ENCODE measurements around the gene RDH12. TPM values are rescaled to one million over a fixed set of nuclear protein-coding genes. Genes with fewer than 3 reads are reported as not detected.
A peak's percentile ranks its signal among the peaks of the same experiment; 100 is the strongest.

Gene RDH12
- total and polyA plus RNA-seq, 9 of the 15 experiments (the other 6 are each of a cell fraction or from before 2014, with no cell fraction given), result 0.03 to 0.29 (median 0.07) TPM; not detected in 2

DNA sequence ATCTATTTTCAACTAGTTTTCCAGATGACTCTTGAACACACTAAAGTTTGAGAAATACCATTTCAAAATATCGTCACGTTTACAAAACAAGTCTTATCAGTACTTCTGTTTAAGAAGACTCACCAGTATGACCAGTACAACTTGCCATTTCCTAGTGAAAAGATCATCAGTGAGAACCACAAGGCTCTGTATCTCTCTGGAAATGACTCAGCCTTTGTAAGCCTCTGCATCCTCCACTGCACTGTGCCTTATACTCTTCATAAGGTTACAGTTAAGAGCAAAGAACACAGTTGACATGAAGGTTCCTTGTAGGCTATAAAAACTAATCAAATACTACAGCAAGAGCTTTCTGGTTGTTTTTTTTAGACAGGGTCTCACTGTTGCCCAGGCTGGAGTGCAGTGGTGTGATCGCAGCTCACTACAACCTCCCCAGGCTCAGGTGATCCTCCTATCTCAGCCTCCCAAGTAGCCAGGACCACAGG is 21.5 kb upstream of the RDH12 start:
- Histone ChIP-seq H3K4me2 (ENCODE audit: insufficient read depth, low read length) (peak overlapping the region; percentile 51), H3K4me1 (replicated peaks in 1 of 2; ENCODE audit: control insufficient read depth in 2 of 2, insufficient read depth in 2 of 2, low read length in 2 of 2) (peaks cover 18 to 38% of the 10 kb centered on the region in 2 experiments), H3K9me1 (ENCODE audit: control insufficient read depth, insufficient read depth, low read length) (no peaks in the 10 kb centered on the region), H2AFZ (ENCODE audit: low read depth, low read length) (no peak overlapping the region), H3K9me3 (replicated peaks; ENCODE audit: control insufficient read depth, insufficient read depth, low read depth, low read length) (no peaks in the 10 kb centered on the region), H3K79me2 (ENCODE audit: control insufficient read depth, insufficient read depth, low read length) (peaks cover 33% of the 10 kb centered on the region), H3K36me3 (ENCODE audit: control insufficient read depth, insufficient read depth, low read length) (peaks cover 82% of the 10 kb centered on the region), H3K9ac (ENCODE audit: insufficient read depth in 1 of 2, low read depth in 2 of 2, low read length in 2 of 2) (peak overlapping the region; percentile 26 to 48; a peak in 2 of 4 replicates), H3K27ac (ENCODE audit: extremely low read depth, low read depth, low read length) (peak overlapping the region; percentile 82), H4K20me1 (replicated peaks; ENCODE audit: control insufficient read depth, insufficient read depth, low read length) (no peaks in the 10 kb centered on the region), H3K4me3 (no peak overlapping the region), H3K27me3 (ENCODE audit: control insufficient read depth in 2 of 2, insufficient read depth in 2 of 2, low read length in 2 of 2) (no peaks in the 10 kb centered on the region)
- in situ Hi-C loops (cut with MboI) (no loop called here), intact Hi-C loops (cut with micrococcal nuclease) (no loop called here)
- CTCF ChIA-PET (ENCODE audit: low intra/inter-chr PET ratio), result no interaction called here
- POLR2A ChIA-PET, result interaction anchor here (0.7 to 1.8 kb wide), 6 partner anchors 10 to 306 kb away, joined by 3 to 6 read pairs (median 3); partner anchors contain the start of gene RDH11
- FAIRE-seq (peak; percentile 95), DNase-seq (ENCODE audit: extremely low read depth in 1 of 4, low spot score in 3 of 4) (peak; percentile 27 to 81 (median 54)), ATAC-seq (peak; percentile 94)
- no TSS peak for BruUV-seq (replicated peaks)
- WGBS (ENCODE audit: insufficient coverage, low coverage, missing lambda C conversion rate), result 4% methylated on average over 3 of the region's 3 CpGs
- TF ChIP-seq, protein P1, sequence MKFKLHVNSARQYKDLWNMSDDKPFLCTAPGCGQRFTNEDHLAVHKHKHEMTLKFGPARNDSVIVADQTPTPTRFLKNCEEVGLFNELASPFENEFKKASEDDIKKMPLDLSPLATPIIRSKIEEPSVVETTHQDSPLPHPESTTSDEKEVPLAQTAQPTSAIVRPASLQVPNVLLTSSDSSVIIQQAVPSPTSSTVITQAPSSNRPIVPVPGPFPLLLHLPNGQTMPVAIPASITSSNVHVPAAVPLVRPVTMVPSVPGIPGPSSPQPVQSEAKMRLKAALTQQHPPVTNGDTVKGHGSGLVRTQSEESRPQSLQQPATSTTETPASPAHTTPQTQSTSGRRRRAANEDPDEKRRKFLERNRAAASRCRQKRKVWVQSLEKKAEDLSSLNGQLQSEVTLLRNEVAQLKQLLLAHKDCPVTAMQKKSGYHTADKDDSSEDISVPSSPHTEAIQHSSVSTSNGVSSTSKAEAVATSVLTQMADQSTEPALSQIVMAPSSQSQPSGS (CRISPR knock-in tag; IDR thresholded peaks at IDR 0.05), result no peak
- 0 out of 2 replicates have a peak, but pooled peaks have one; percentile 27 for TF ChIP-seq SMARCA5 (IDR thresholded peaks at IDR 0.05)
- no peak for TF ChIP-seq XRCC3 (IDR thresholded peaks at IDR 0.05)
- TF ChIP-seq, protein P2, sequence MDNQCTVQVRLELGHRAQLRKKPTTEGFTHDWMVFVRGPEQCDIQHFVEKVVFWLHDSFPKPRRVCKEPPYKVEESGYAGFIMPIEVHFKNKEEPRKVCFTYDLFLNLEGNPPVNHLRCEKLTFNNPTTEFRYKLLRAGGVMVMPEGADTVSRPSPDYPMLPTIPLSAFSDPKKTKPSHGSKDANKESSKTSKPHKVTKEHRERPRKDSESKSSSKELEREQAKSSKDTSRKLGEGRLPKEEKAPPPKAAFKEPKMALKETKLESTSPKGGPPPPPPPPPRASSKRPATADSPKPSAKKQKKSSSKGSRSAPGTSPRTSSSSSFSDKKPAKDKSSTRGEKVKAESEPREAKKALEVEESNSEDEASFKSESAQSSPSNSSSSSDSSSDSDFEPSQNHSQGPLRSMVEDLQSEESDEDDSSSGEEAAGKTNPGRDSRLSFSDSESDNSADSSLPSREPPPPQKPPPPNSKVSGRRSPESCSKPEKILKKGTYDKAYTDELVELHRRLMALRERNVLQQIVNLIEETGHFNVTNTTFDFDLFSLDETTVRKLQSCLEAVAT (IDR thresholded peaks at IDR 0.05), result no peak
- no peak for TF ChIP-seq KAT8 (IDR thresholded peaks at IDR 0.05; ENCODE audit: low read depth)
- no peak for TF ChIP-seq NFYB (IDR thresholded peaks at IDR 0.05; ENCODE audit: extremely low read depth, insufficient read length)
- peak; percentile 75 for TF ChIP-seq MAFK (IDR thresholded peaks at IDR 0.05; ENCODE audit: low read length)
- TF ChIP-seq TAL1 (IDR thresholded peaks at IDR 0.05), result peak; percentile 46
- TF ChIP-seq, protein P3, sequence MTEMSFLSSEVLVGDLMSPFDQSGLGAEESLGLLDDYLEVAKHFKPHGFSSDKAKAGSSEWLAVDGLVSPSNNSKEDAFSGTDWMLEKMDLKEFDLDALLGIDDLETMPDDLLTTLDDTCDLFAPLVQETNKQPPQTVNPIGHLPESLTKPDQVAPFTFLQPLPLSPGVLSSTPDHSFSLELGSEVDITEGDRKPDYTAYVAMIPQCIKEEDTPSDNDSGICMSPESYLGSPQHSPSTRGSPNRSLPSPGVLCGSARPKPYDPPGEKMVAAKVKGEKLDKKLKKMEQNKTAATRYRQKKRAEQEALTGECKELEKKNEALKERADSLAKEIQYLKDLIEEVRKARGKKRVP (CRISPR knock-in tag; IDR thresholded peaks at IDR 0.05), result no peak
- TF ChIP-seq KDM1A (IDR thresholded peaks at IDR 0.05), result peak; percentile 31 to 62; a peak in 1 of 4 replicates
- TF ChIP-seq TRIM28 (IDR thresholded peaks at IDR 0.05), result no peak
- peak; percentile 90 for TF ChIP-seq FOSL1 (tag; conservative IDR thresholded peaks at IDR 0.05)
- 0 out of 2 replicates have a peak, but pooled peaks have one; percentile 39 for TF ChIP-seq EHMT2 (IDR thresholded peaks at IDR 0.05)
- TF ChIP-seq LEF1 (IDR thresholded peaks at IDR 0.05), result 0 out of 2 replicates have a peak, but pooled peaks have one; percentile 57
- TF ChIP-seq SMARCE1 (IDR thresholded peaks at IDR 0.05), result peak; percentile 71
- peak; percentile 72 for TF ChIP-seq CBFA2T3 (IDR thresholded peaks at IDR 0.05)
- TF ChIP-seq C11orf30 (IDR thresholded peaks at IDR 0.05; ENCODE audit: low read depth), result peak; percentile 81
- no peak for TF ChIP-seq ZNF282 (CRISPR knock-in tag; IDR thresholded peaks at IDR 0.05)
- 0 out of 2 replicates have a peak, but pooled peaks have one; percentile 13 for TF ChIP-seq LCOR (CRISPR knock-in tag; IDR thresholded peaks at IDR 0.05)
- TF ChIP-seq, protein P4, sequence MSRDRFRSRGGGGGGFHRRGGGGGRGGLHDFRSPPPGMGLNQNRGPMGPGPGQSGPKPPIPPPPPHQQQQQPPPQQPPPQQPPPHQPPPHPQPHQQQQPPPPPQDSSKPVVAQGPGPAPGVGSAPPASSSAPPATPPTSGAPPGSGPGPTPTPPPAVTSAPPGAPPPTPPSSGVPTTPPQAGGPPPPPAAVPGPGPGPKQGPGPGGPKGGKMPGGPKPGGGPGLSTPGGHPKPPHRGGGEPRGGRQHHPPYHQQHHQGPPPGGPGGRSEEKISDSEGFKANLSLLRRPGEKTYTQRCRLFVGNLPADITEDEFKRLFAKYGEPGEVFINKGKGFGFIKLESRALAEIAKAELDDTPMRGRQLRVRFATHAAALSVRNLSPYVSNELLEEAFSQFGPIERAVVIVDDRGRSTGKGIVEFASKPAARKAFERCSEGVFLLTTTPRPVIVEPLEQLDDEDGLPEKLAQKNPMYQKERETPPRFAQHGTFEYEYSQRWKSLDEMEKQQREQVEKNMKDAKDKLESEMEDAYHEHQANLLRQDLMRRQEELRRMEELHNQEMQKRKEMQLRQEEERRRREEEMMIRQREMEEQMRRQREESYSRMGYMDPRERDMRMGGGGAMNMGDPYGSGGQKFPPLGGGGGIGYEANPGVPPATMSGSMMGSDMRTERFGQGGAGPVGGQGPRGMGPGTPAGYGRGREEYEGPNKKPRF (IDR thresholded peaks at IDR 0.05; ENCODE audit: low read depth, low read length), result no peak

Data from K562 (cell line).